ENCODE data around the gene DISC1. TPM values are rescaled to one million over a fixed set of nuclear protein-coding genes. Genes with fewer than 3 reads are reported as not detected.

DISC1 gene
- total and polyA plus RNA-seq, 2 of the 13 experiments (the other 11 are each of a cell fraction or from before 2014, with no cell fraction given): 4.2 to 4.6 TPM

- POLR2A ChIA-PET: no interaction called here
- Histone ChIP-seq H3K4me2 (ENCODE audit: low read depth, low read length) (no peak overlapping the region), H3K27me3 (ENCODE audit: control insufficient read depth in 1 of 2, insufficient read depth in 2 of 2, low read length in 2 of 2) (no peaks in the 10 kb centered on the region), H3K9me3 (ENCODE audit: low read length) (peaks cover 4% of the 10 kb centered on the region), H3K9ac (ENCODE audit: insufficient read depth, low read depth, low read length) (no peak overlapping the region), H3K36me3 (replicated peaks in 1 of 2; ENCODE audit: control insufficient read depth in 1 of 2, insufficient read depth in 2 of 2, low read length in 2 of 2) (no peaks in the 10 kb centered on the region), H3K4me1 (ENCODE audit: insufficient read depth, low read length) (no peaks in the 10 kb centered on the region), H3K27ac (ENCODE audit: extremely low read length, insufficient read depth, low read length) (no peak overlapping the region), H2AFZ (ENCODE audit: low read length) (no peak overlapping the region), H3K4me3 (replicated peaks in 1 of 3; ENCODE audit: insufficient read depth in 1 of 3, low read depth in 2 of 3, low read length in 3 of 3) (no peak overlapping the region), H4K20me1 (ENCODE audit: insufficient read depth, low read length) (no peaks in the 10 kb centered on the region), H3K79me2 (ENCODE audit: insufficient read depth, low read length) (no peaks in the 10 kb centered on the region)
- WGBS (ENCODE audit: low lambda C conversion rate): 78% methylated on average over 2 of the region's 2 CpGs
- DNase-seq (ENCODE audit: low spot score) (no peak), ATAC-seq (no peak), FAIRE-seq (no peak)
- CTCF ChIA-PET (ENCODE audit: low intra/inter-chr PET ratio, low total read pairs): no interaction called here
- no TSS peak for BruUV-seq (replicated peaks)
- TF ChIP-seq ZNF235 (CRISPR knock-in tag; IDR thresholded peaks at IDR 0.05; ENCODE audit: borderline replicate concordance) (no peak), HOXA7 (CRISPR knock-in tag; IDR thresholded peaks at IDR 0.05) (no peak), ATRX (CRISPR knock-in tag; IDR thresholded peaks at IDR 0.05; ENCODE audit: borderline replicate concordance) (no peak), ZNF446 (CRISPR knock-in tag; IDR thresholded peaks at IDR 0.05) (no peak), CENPT (CRISPR knock-in tag; IDR thresholded peaks at IDR 0.05; ENCODE audit: low read depth) (no peak)
- intact Hi-C loops (cut with micrococcal nuclease; ENCODE audit: unreplicated experiment) (no loop called here), in situ Hi-C loops (cut with HindIII; ENCODE audit: extremely low pct_ligation_motif_present, low pct_unique_long_range_greater_than_20kb) (no loop called here)
Measured at GRCh38 chr1:231926933-231927332, 300.3 kb downstream of the DISC1 start.

DNA sequence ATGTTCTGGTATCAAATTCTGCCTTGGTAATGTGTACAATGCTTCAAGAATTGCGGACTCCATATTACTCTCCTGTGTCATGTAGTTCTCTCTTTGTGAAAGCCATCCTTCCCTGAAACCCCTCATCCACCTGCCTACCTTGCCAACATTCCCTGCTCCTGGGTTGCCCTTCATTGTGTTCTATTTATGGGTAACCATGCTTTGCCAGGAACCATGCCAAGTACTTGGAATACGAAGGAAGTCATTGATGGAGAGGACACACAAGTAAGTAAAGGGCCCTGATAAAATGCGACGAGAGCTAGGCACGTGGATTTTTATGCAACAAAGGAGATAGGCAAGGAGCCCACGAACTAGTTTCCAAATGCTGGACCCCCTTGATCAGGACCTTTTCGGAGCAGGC is 300.8 kb downstream of the DISC1 start:
- ChIA-PET CTCF (ENCODE audit: low intra/inter-chr PET ratio, low total read pairs) (no interaction called here), POLR2A (no interaction called here)
- Histone ChIP-seq H3K27me3 (ENCODE audit: control insufficient read depth in 1 of 2, insufficient read depth in 2 of 2, low read length in 2 of 2) (no peaks in the 10 kb centered on the region), H3K79me2 (ENCODE audit: insufficient read depth, low read length) (no peaks in the 10 kb centered on the region), H3K4me3 (replicated peaks in 1 of 3; ENCODE audit: insufficient read depth in 1 of 3, low read depth in 2 of 3, low read length in 3 of 3) (no peak overlapping the region), H3K27ac (ENCODE audit: extremely low read length, insufficient read depth, low read length) (no peak overlapping the region), H3K9ac (ENCODE audit: insufficient read depth, low read depth, low read length) (no peak overlapping the region), H2AFZ (ENCODE audit: low read length) (no peak overlapping the region), H3K9me3 (ENCODE audit: low read length) (peaks cover 8% of the 10 kb centered on the region), H3K4me2 (ENCODE audit: low read depth, low read length) (no peak overlapping the region), H3K4me1 (ENCODE audit: insufficient read depth, low read length) (no peaks in the 10 kb centered on the region), H3K36me3 (replicated peaks in 1 of 2; ENCODE audit: control insufficient read depth in 1 of 2, insufficient read depth in 2 of 2, low read length in 2 of 2) (no peaks in the 10 kb centered on the region), H4K20me1 (ENCODE audit: insufficient read depth, low read length) (no peaks in the 10 kb centered on the region)
- in situ Hi-C loops (cut with HindIII; ENCODE audit: extremely low pct_ligation_motif_present, low pct_unique_long_range_greater_than_20kb) (no loop called here), intact Hi-C loops (cut with micrococcal nuclease; ENCODE audit: unreplicated experiment) (no loop called here)
- 73% methylated on average over 7 of the region's 7 CpGs for WGBS (ENCODE audit: low lambda C conversion rate)
- ATAC-seq: no peak
- FAIRE-seq: no peak
- DNase-seq (ENCODE audit: low spot score): no peak
- BruUV-seq (replicated peaks): no TSS peak
- TF ChIP-seq KAT2B (IDR thresholded peaks at IDR 0.05; ENCODE audit: borderline replicate concordance, low read depth, low read length) (no peak), ZMYM3 (CRISPR knock-in tag; IDR thresholded peaks at IDR 0.05) (no peak), ZSCAN25 (CRISPR knock-in tag; IDR thresholded peaks at IDR 0.05) (no peak), ZBTB40 (IDR thresholded peaks at IDR 0.05) (no peak), ZBTB40 (CRISPR knock-in tag; IDR thresholded peaks at IDR 0.05) (no peak), PCBP2 (optimal IDR thresholded peaks at IDR 0.05; ENCODE audit: low read depth, low read length, poor library complexity, severe bottlenecking) (no peak), NCOR1 (IDR thresholded peaks at IDR 0.05; ENCODE audit: borderline replicate concordance, low read length) (no peak)
